ENCODE data around the gene C16orf54.

- TF ChIP-seq ZNF654 (tag by site-specific recombination; IDR thresholded peaks at IDR 0.05; ENCODE audit: low read depth) (no peak), ZNF423 (tag by site-specific recombination; IDR thresholded peaks at IDR 0.05) (no peak), CTCF (tag by site-specific recombination; IDR thresholded peaks at IDR 0.05) (no peak), ZNF223 (tag by site-specific recombination; IDR thresholded peaks at IDR 0.05) (no peak)
Observed at GRCh38 chr16:29705030-29705429, 40.8 kb downstream of the C16orf54 start.

All from HEK293 (cell line).